Panc1 (cell line): Measurements from ENCODE around the gene PPM1N. TPM values are rescaled to one million over a fixed set of nuclear protein-coding genes. Genes with fewer than 3 reads are reported as not detected.
A peak's percentile ranks its signal among the peaks of the same experiment; 100 is the strongest.

Source experiments
- ATAC-seq: fragments of 200-7000 bp; cut with Tn5 transposase; 2 replicates; pipeline ENCODE4 v1.9.1; 2020; ENCODE audit warnings: mild to moderate bottlenecking, moderate library complexity
- BruUV-seq: library from RNA; stranded (reverse); fragments of 400-500 nt; replicated peaks from 2 replicates; lab custom pipeline; 2021; lab: Mats Ljungman, UMichigan
- CTCF ChIA-PET: fragments of 300-600 bp; sonication (Branson Sonifier 250); formaldehyde crosslinking; loops from one replicate; lab custom pipeline; 2022; ENCODE audit warnings: antibody characterized with exemption; lab: Charles Lee
- POLR2A ChIA-PET: fragments of 300-600 bp; sonication (Branson Sonifier 250); formaldehyde crosslinking; loops from one replicate; lab custom pipeline; 2022; ENCODE audit warnings: antibody characterized with exemption; lab: Charles Lee
- DNase-seq: peaks from one replicate; pipeline ENCODE4 v3.0.0-alpha.2; 2010; ENCODE audit warnings: low read depth, low spot score
- H3K27ac ChIP-seq: 2 replicates; pipeline ENCODE4 v1.5.1; 2011; ENCODE audit warnings: mild to moderate bottlenecking, low read length, inconsistent platforms
- H3K27me3 ChIP-seq: fragments of 200-500 bp; sonication (Bioruptor generic); 2 replicates; pipeline ENCODE4 v1.6.0; 2014; ENCODE audit warnings: low read length, inconsistent platforms; ENCODE audit not compliant: control insufficient read depth, insufficient read depth
- H3K36me3 ChIP-seq: fragments of 200-500 bp; sonication (Bioruptor generic); 2 replicates; pipeline ENCODE4 v1.5.1; 2014; ENCODE audit warnings: inconsistent platforms, mild to moderate bottlenecking, low read length, moderate library complexity; ENCODE audit not compliant: control insufficient read depth, insufficient read depth
- H3K4me1 ChIP-seq: 2 replicates; pipeline ENCODE4 v1.5.1; 2011; ENCODE audit warnings: inconsistent platforms, mild to moderate bottlenecking, low read length, moderate library complexity; ENCODE audit not compliant: control insufficient read depth, insufficient read depth
- H3K4me3 ChIP-seq, 2 experiments: 2 replicates each; pipeline ENCODE4 v1.5.1; 2011 to 2012; ENCODE audit warnings: low read depth in 2 of 2, low read length in 2 of 2, mild to moderate bottlenecking in 2 of 2, inconsistent platforms in 1 of 2, moderate library complexity in 1 of 2
- H3K9me3 ChIP-seq: fragments of 200-500 bp; sonication (Bioruptor generic); 2 replicates; pipeline ENCODE4 v1.5.1; 2014; ENCODE audit warnings: low read depth, mild to moderate bottlenecking, inconsistent platforms, low read length, moderate library complexity; ENCODE audit not compliant: control insufficient read depth, insufficient read depth
- POLR2AphosphoS5 ChIP-seq: IDR thresholded peaks from 2 replicates; pipeline ENCODE4 v1.6.1; 2012; ENCODE audit warnings: mild to moderate bottlenecking, low read depth, low read length, moderate library complexity
- SIN3A ChIP-seq: IDR thresholded peaks from 2 replicates; pipeline ENCODE4 v1.6.1; 2012; ENCODE audit warnings: low read depth, mild to moderate bottlenecking, low read length, moderate library complexity, borderline replicate concordance; ENCODE audit not compliant: insufficient read depth
- TCF7L2 ChIP-seq: IDR thresholded peaks from 2 replicates; pipeline ENCODE4 v1.6.1; 2011; ENCODE audit warnings: mild to moderate bottlenecking, low read depth, low read length, inconsistent platforms
- in situ Hi-C: cut with HindIII; loops from 2 replicates; pipeline ENCODE4 v1.10.0; 2016; ENCODE audit warnings: low sequenced_read_pairs, low pct_unique_long_range_greater_than_20kb
- intact Hi-C: fragments of 100-400 bp; cut with micrococcal nuclease; formaldehyde crosslinking; loops from one replicate; pipeline ENCODE4 v1.10.0; 2022; ENCODE audit not compliant: unreplicated experiment
- total RNA-seq: library from RNA; stranded (reverse); gene quantifications from one replicate; pipeline ENCODE4 v1.2.1, GENCODE V29; 2021; ENCODE audit not compliant: unreplicated experiment
- TF ChIP-seq, protein P1 (sequence below), 2 experiments: IDR thresholded peaks; 2 replicates each; pipeline ENCODE4 v1.6.1; 2011 to 2012; ENCODE audit warnings: low read depth in 2 of 2, control low read depth in 1 of 2, low read length in 1 of 2, mild to moderate bottlenecking in 1 of 2, moderate library complexity in 1 of 2; ENCODE audit not compliant: insufficient read depth in 1 of 2
- TF ChIP-seq, protein P2 (sequence below): fragments of 450-650 bp; IDR thresholded peaks from 2 replicates; pipeline ENCODE4 v1.5.1; 2017; ENCODE audit warnings: mild to moderate bottlenecking

PPM1N gene
- total RNA-seq, 1 experiment from 2014 or later: 3.3 TPM

DNA sequence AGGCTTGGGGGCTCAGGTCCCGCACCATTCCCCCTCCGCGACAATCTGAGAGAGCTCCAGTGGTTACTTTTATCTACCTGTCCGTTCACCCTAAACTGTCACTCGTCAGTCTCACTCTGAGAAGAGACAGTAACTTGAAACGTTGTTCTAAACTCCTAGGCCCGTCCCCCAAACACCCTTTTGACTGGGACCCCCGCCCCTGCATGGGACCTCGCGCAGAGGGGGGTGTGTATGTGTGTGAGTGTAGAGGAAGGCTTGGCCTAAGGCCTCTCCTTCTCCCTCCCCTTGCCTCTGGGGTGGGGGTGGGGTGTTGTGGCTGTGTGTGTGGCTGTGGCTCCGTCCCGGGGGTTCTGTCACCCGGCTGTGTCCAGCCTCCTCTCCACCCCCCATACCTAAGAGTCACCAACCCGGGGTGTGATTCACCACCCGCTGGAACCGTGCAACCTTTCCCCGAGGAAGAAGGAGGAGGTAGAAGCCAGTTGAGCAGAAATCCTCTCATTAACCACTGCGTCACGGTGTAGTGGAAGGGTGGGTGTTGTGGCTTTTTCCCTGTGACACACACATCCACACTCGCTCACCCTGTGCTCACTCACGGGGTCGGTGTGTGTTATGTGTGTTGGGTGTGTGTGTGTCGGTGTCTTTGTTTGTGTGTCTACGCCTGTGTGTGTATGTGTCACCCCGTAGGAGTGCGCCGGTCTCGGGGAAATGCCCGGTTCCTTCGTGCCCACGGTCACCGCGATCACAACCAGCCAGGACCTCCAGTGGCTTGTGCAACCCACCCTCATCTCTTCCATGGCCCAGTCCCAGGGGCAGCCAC is 28.1 kb upstream of the PPM1N start:
- CTCF ChIA-PET: no interaction called here
- no peak for TF ChIP-seq TCF7L2
- peak overlapping the region; percentile 75 to 84 for H3K4me3 ChIP-seq
- H3K27ac ChIP-seq: no peak overlapping the region
- H3K27me3 ChIP-seq: no peaks in the 10 kb centered on the region
- in situ Hi-C loops: no loop called here
- no peak for DNase-seq
- peaks cover 7% of the 10 kb centered on the region; the same call in 1 of the 2 replicates for H3K4me1 ChIP-seq
- ATAC-seq: peak; percentile 9; the same call in 1 of the 2 replicates
- H3K9me3 ChIP-seq: no peaks in the 10 kb centered on the region
- BruUV-seq: no TSS peak
- no peaks in the 10 kb centered on the region; the same call in 1 of the 2 replicates for H3K36me3 ChIP-seq
- intact Hi-C loops: no loop called here
- POLR2A ChIA-PET: interaction anchor here (0.6 kb wide), 2 partner anchors 16 to 31 kb away, joined by 3 read pairs; no protein-coding TSS in a partner anchor

DNA sequence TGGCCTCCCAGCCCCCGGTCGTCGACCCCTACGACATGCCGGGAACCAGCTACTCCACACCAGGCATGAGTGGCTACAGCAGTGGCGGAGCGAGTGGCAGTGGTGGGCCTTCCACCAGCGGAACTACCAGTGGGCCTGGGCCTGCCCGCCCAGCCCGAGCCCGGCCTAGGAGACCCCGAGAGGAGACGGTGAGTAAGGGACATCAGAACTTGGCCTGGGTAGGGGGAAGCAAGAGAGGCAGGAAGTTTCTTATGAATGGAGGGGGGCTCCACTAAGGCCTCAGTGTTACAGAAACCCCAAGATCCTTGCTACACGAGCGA is 27.5 kb upstream of the PPM1N start:
- ATAC-seq: no peak
- Histone ChIP-seq H3K4me3 (peak overlapping the region in 1 of 2 experiments; percentile 75; a peak in 2 of 4 replicates), H3K9me3 (no peaks in the 10 kb centered on the region), H3K4me1 (peaks cover 7% of the 10 kb centered on the region; the same call in 1 of the 2 replicates), H3K27me3 (no peaks in the 10 kb centered on the region), H3K36me3 (no peaks in the 10 kb centered on the region; the same call in 1 of the 2 replicates), H3K27ac (no peak overlapping the region)
- POLR2A ChIA-PET: interaction anchor here (0.6 kb wide), 2 partner anchors 16 to 32 kb away, joined by 3 read pairs; no protein-coding TSS in a partner anchor
- CTCF ChIA-PET: no interaction called here
- TF ChIP-seq, protein P1, sequence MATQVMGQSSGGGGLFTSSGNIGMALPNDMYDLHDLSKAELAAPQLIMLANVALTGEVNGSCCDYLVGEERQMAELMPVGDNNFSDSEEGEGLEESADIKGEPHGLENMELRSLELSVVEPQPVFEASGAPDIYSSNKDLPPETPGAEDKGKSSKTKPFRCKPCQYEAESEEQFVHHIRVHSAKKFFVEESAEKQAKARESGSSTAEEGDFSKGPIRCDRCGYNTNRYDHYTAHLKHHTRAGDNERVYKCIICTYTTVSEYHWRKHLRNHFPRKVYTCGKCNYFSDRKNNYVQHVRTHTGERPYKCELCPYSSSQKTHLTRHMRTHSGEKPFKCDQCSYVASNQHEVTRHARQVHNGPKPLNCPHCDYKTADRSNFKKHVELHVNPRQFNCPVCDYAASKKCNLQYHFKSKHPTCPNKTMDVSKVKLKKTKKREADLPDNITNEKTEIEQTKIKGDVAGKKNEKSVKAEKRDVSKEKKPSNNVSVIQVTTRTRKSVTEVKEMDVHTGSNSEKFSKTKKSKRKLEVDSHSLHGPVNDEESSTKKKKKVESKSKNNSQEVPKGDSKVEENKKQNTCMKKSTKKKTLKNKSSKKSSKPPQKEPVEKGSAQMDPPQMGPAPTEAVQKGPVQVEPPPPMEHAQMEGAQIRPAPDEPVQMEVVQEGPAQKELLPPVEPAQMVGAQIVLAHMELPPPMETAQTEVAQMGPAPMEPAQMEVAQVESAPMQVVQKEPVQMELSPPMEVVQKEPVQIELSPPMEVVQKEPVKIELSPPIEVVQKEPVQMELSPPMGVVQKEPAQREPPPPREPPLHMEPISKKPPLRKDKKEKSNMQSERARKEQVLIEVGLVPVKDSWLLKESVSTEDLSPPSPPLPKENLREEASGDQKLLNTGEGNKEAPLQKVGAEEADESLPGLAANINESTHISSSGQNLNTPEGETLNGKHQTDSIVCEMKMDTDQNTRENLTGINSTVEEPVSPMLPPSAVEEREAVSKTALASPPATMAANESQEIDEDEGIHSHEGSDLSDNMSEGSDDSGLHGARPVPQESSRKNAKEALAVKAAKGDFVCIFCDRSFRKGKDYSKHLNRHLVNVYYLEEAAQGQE (IDR thresholded peaks at IDR 0.05; ENCODE audit: insufficient read depth in 1 of 2, low read depth in 2 of 2, low read length in 1 of 2): no peak
- TF ChIP-seq, protein P2, sequence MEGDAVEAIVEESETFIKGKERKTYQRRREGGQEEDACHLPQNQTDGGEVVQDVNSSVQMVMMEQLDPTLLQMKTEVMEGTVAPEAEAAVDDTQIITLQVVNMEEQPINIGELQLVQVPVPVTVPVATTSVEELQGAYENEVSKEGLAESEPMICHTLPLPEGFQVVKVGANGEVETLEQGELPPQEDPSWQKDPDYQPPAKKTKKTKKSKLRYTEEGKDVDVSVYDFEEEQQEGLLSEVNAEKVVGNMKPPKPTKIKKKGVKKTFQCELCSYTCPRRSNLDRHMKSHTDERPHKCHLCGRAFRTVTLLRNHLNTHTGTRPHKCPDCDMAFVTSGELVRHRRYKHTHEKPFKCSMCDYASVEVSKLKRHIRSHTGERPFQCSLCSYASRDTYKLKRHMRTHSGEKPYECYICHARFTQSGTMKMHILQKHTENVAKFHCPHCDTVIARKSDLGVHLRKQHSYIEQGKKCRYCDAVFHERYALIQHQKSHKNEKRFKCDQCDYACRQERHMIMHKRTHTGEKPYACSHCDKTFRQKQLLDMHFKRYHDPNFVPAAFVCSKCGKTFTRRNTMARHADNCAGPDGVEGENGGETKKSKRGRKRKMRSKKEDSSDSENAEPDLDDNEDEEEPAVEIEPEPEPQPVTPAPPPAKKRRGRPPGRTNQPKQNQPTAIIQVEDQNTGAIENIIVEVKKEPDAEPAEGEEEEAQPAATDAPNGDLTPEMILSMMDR: no peak
- TF ChIP-seq SIN3A: no peak
- no peak for TF ChIP-seq POLR2AphosphoS5
- no peak for TF ChIP-seq TCF7L2
- no TSS peak for BruUV-seq
- no peak for DNase-seq
- in situ Hi-C loops: no loop called here
- intact Hi-C loops: no loop called here
